A673 (cell line): ENCODE results near the gene ACMSD. TPM values are rescaled to one million over a fixed set of nuclear protein-coding genes. Genes with fewer than 3 reads are reported as not detected.

Experiments
- BruUV-seq: library from RNA; stranded (reverse); fragments of 400-500 nt; replicated peaks from 2 replicates; lab custom pipeline; 2021; lab: Mats Ljungman, UMichigan
- CTCF ChIA-PET: fragments of 300-600 bp; sonication (Branson Sonifier 250); formaldehyde crosslinking; loops from one replicate; lab custom pipeline; 2022; ENCODE audit warnings: antibody characterized with exemption; lab: Charles Lee
- POLR2A ChIA-PET: fragments of 300-600 bp; sonication (Branson Sonifier 250); formaldehyde crosslinking; loops from one replicate; lab custom pipeline; 2022; ENCODE audit warnings: antibody characterized with exemption; ENCODE audit not compliant: low non-redundant PET; lab: Charles Lee
- DNase-seq: peaks from one replicate; pipeline ENCODE4 v3.0.0-alpha.2; 2015; ENCODE audit warnings: low spot score
- H3K27ac ChIP-seq: fragments of 200-600 bp; sonication (generic); 2 replicates; pipeline ENCODE4 v1.5.1; 2016; ENCODE audit warnings: mixed run types, low read depth, mild to moderate bottlenecking, mixed read lengths, antibody characterized with exemption, low read length; ENCODE audit not compliant: poor library complexity, severe bottlenecking
- H3K27me3 ChIP-seq: fragments of 200-600 bp; sonication (generic); replicated peaks from 2 replicates; pipeline ENCODE4 v1.6.1; 2017; ENCODE audit warnings: mixed run types, low read depth, mild to moderate bottlenecking, mixed read lengths, antibody characterized with exemption, low read length; ENCODE audit not compliant: insufficient read depth, poor library complexity
- H3K36me3 ChIP-seq: fragments of 200-600 bp; sonication (generic); 2 replicates; pipeline ENCODE4 v1.6.1; 2016; ENCODE audit warnings: mixed run types, mild to moderate bottlenecking, mixed read lengths, antibody characterized with exemption, low read length; ENCODE audit not compliant: insufficient read depth, poor library complexity, severe bottlenecking
- H3K4me1 ChIP-seq: fragments of 200-600 bp; sonication (generic); 2 replicates; pipeline ENCODE4 v1.6.1; 2017; ENCODE audit warnings: mixed run types, mild to moderate bottlenecking, mixed read lengths, antibody characterized with exemption, low read length; ENCODE audit not compliant: insufficient read depth, poor library complexity, severe bottlenecking
- H3K4me3 ChIP-seq: fragments of 200-600 bp; sonication (generic); 2 replicates; pipeline ENCODE4 v1.5.1; 2016; ENCODE audit warnings: low read depth, mixed run types, mild to moderate bottlenecking, mixed read lengths, low read length; ENCODE audit not compliant: poor library complexity, severe bottlenecking
- H3K9me3 ChIP-seq: fragments of 200-600 bp; sonication (generic); 2 replicates; pipeline ENCODE4 v1.6.1; 2016; ENCODE audit warnings: mixed run types, low read depth, mild to moderate bottlenecking, mixed read lengths, antibody characterized with exemption, low read length; ENCODE audit not compliant: poor library complexity, severe bottlenecking
- CTCF ChIP-seq: fragments of 300-800, 200-600 bp; sonication (generic); conservative IDR thresholded peaks from 2 replicates; pipeline ENCODE4 v1.5.1; 2017; ENCODE audit warnings: low read depth, mild to moderate bottlenecking, antibody characterized with exemption, low read length, moderate library complexity, mixed read lengths
- EZH2 ChIP-seq: fragments of 200-600 bp; sonication (generic); IDR thresholded peaks from 2 replicates; pipeline ENCODE4 v1.6.1; 2017; ENCODE audit warnings: borderline replicate concordance, low read depth, mild to moderate bottlenecking, mixed read lengths, antibody characterized with exemption, low read length; ENCODE audit not compliant: poor library complexity, severe bottlenecking
- intact Hi-C: fragments of 100-400 bp; cut with micrococcal nuclease; formaldehyde crosslinking; loops from one replicate; pipeline ENCODE4 v1.10.0; 2022; ENCODE audit not compliant: unreplicated experiment
- total RNA-seq: library from RNA; stranded (reverse); gene quantifications from 2 replicates; pipeline ENCODE4 v1.2.3, GENCODE V29; 2021

Gene ACMSD
- total RNA-seq, 1 experiment from 2014 or later = not detected

- Histone ChIP-seq H3K27ac (no peak overlapping the region), H3K4me3 (no peak overlapping the region), H3K9me3 (no peaks in the 10 kb centered on the region), H3K27me3 (no peaks in the 10 kb centered on the region), H3K36me3 (no peaks in the 10 kb centered on the region), H3K4me1 (no peaks in the 10 kb centered on the region)
- TF ChIP-seq CTCF (no peak), EZH2 (no peak)
- intact Hi-C loops = no loop called here
- no TSS peak for BruUV-seq
- ChIA-PET POLR2A (no interaction called here), CTCF (no interaction called here)
- no peak for DNase-seq
Observed at GRCh38 chr2:134863446-134863845, 25.0 kb downstream of the ACMSD start.

- POLR2A ChIA-PET = no interaction called here
- no peak for DNase-seq
- no peaks in the 10 kb centered on the region for H3K4me1 ChIP-seq
- no TSS peak for BruUV-seq
- CTCF ChIA-PET = no interaction called here
- no peaks in the 10 kb centered on the region for H3K27me3 ChIP-seq
- H3K27ac ChIP-seq = no peak overlapping the region
- TF ChIP-seq CTCF (no peak), EZH2 (no peak)
- H3K36me3 ChIP-seq = no peaks in the 10 kb centered on the region
- no peak overlapping the region for H3K4me3 ChIP-seq
- H3K9me3 ChIP-seq = no peaks in the 10 kb centered on the region
- intact Hi-C loops = no loop called here
Observed at GRCh38 chr2:134865067-134865787, 26.8 kb downstream of the ACMSD start.

- no peak overlapping the region for H3K4me3 ChIP-seq
- no peaks in the 10 kb centered on the region for H3K4me1 ChIP-seq
- no TSS peak for BruUV-seq
- no peaks in the 10 kb centered on the region for H3K36me3 ChIP-seq
- POLR2A ChIA-PET = no interaction called here
- intact Hi-C loops = no loop called here
- CTCF ChIA-PET = no interaction called here
- TF ChIP-seq EZH2 (no peak), CTCF (no peak)
- H3K27ac ChIP-seq = no peak overlapping the region
- no peaks in the 10 kb centered on the region for H3K27me3 ChIP-seq
- no peak for DNase-seq
- no peaks in the 10 kb centered on the region for H3K9me3 ChIP-seq
Observed at GRCh38 chr2:134866498-134867099, 28.2 kb downstream of the ACMSD start.
